WERI-Rb-1 (cell line): ENCODE measurements around the gene TNK2.

Experiments used
- DNase-seq: peaks from one replicate; pipeline ENCODE4 v3.0.0-alpha.2; 2020
- H3K27ac ChIP-seq: fragments of 250-450 bp; sonication (Bioruptor Pico); 2 replicates; pipeline ENCODE4 v1.5.1; 2020; ENCODE audit warnings: mild to moderate bottlenecking, moderate library complexity
- H3K27me3 ChIP-seq: fragments of 250-450 bp; sonication (Bioruptor Pico); 2 replicates; pipeline ENCODE4 v1.5.1; 2021; ENCODE audit warnings: mild to moderate bottlenecking, low read depth, moderate library complexity; ENCODE audit not compliant: insufficient read depth, severe bottlenecking
- H3K36me3 ChIP-seq: fragments of 250-450 bp; sonication (Bioruptor Pico); 2 replicates; pipeline ENCODE4 v1.5.1; 2020; ENCODE audit warnings: mild to moderate bottlenecking, moderate library complexity
- H3K4me3 ChIP-seq: 2 replicates; pipeline ENCODE4 v1.5.1; 2011; ENCODE audit warnings: low read depth, mild to moderate bottlenecking, control low read depth, low read length
- H3K9me3 ChIP-seq: fragments of 250-450 bp; sonication (Bioruptor Pico); 2 replicates; pipeline ENCODE4 v1.5.1; 2021; ENCODE audit warnings: mild to moderate bottlenecking, moderate library complexity; ENCODE audit not compliant: severe bottlenecking
- CTCF ChIP-seq: IDR thresholded peaks from 2 replicates; pipeline ENCODE4 v1.5.1; 2011; ENCODE audit warnings: low read depth, mild to moderate bottlenecking, control low read depth, inconsistent platforms, low read length

Gene TNK2

GRCh38 chr3:195853036-195853435 is 55.3 kb downstream of the TNK2 start:
- TF ChIP-seq CTCF: no peak
- no peak overlapping the region for H3K27ac ChIP-seq
- no peak for DNase-seq
- H3K4me3 ChIP-seq: no peak overlapping the region
- no peaks in the 10 kb centered on the region for H3K27me3 ChIP-seq
- H3K9me3 ChIP-seq: no peaks in the 10 kb centered on the region
- H3K36me3 ChIP-seq: no peaks in the 10 kb centered on the region

- H3K36me3 ChIP-seq: no peaks in the 10 kb centered on the region
- peak; percentile 77 for DNase-seq
- H3K27ac ChIP-seq: no peak overlapping the region
- peak; percentile 96 for TF ChIP-seq CTCF
- H3K4me3 ChIP-seq: no peak overlapping the region
- no peaks in the 10 kb centered on the region for H3K9me3 ChIP-seq
- H3K27me3 ChIP-seq: no peaks in the 10 kb centered on the region
These were observed 57.4 kb downstream of the TNK2 start for GRCh38 chr3:195850857-195851543.

GRCh38 chr3:195849322-195850074 is 58.9 kb downstream of the TNK2 start:
- H3K36me3 ChIP-seq: no peaks in the 10 kb centered on the region
- peak; percentile 44 for DNase-seq
- H3K27me3 ChIP-seq: no peaks in the 10 kb centered on the region
- H3K4me3 ChIP-seq: no peak overlapping the region
- no peak overlapping the region for H3K27ac ChIP-seq
- peak; percentile 66 for TF ChIP-seq CTCF
- no peaks in the 10 kb centered on the region for H3K9me3 ChIP-seq

GRCh38 chr3:195847055-195847950 is 61.0 kb downstream of the TNK2 start:
- no peaks in the 10 kb centered on the region for H3K9me3 ChIP-seq
- TF ChIP-seq CTCF: no peak
- DNase-seq: no peak
- H3K36me3 ChIP-seq: no peaks in the 10 kb centered on the region
- H3K27me3 ChIP-seq: no peaks in the 10 kb centered on the region
- H3K27ac ChIP-seq: no peak overlapping the region
- no peak overlapping the region for H3K4me3 ChIP-seq

GRCh38 chr3:195845483-195845882 is 62.9 kb downstream of the TNK2 start:
- Histone ChIP-seq H3K36me3 (no peaks in the 10 kb centered on the region), H3K27me3 (no peaks in the 10 kb centered on the region), H3K27ac (no peak overlapping the region), H3K4me3 (no peak overlapping the region), H3K9me3 (no peaks in the 10 kb centered on the region)
- no peak for TF ChIP-seq CTCF
- DNase-seq: no peak
